NB4 (cell line): ENCODE results near the gene GRIA2.

ENCODE experiments used
- DNase-seq: peaks from one replicate; pipeline ENCODE4 v3.0.0; 2010; ENCODE audit warnings: low read depth
- H3K4me3 ChIP-seq: one replicate; pipeline ENCODE4 v1.5.1; 2011; ENCODE audit warnings: mild to moderate bottlenecking, low read depth, low read length, moderate library complexity
- CTCF ChIP-seq: IDR thresholded peaks from one replicate; pipeline ENCODE4 v1.5.1; 2012; ENCODE audit warnings: low read depth, low read length
- MAX ChIP-seq: IDR thresholded peaks from 2 replicates; pipeline ENCODE4 v1.6.1; 2011; ENCODE audit warnings: low read depth, low read length
- MYC ChIP-seq: IDR thresholded peaks from 2 replicates; pipeline ENCODE4 v1.6.1; 2011; ENCODE audit warnings: low read depth, low read length
- POLR2A ChIP-seq: IDR thresholded peaks from 2 replicates; pipeline ENCODE4 v1.6.1; 2011; ENCODE audit warnings: mild to moderate bottlenecking; ENCODE audit not compliant: insufficient read length; ENCODE audit errors: extremely low read depth

The GRIA2 gene

GRCh38 chr4:157357887-157358286 lies 137.4 kb downstream of the GRIA2 start:
- DNase-seq: no peak
- H3K4me3 ChIP-seq: no peak overlapping the region
- TF ChIP-seq MYC: no peak
- TF ChIP-seq MAX: no peak
- no peak for TF ChIP-seq CTCF
- no peak for TF ChIP-seq POLR2A

- TF ChIP-seq MYC (no peak), CTCF (no peak), POLR2A (no peak), MAX (no peak)
- H3K4me3 ChIP-seq: no peak overlapping the region
- DNase-seq: no peak
These were observed 137.9 kb downstream of the GRIA2 start for GRCh38 chr4:157358439-157358838.

GRCh38 chr4:157358851-157359250 lies 138.3 kb downstream of the GRIA2 start:
- H3K4me3 ChIP-seq: no peak overlapping the region
- TF ChIP-seq POLR2A: no peak
- no peak for TF ChIP-seq MAX
- TF ChIP-seq MYC: no peak
- no peak for TF ChIP-seq CTCF

GRCh38 chr4:157363360-157363759 lies 142.8 kb downstream of the GRIA2 start:
- H3K4me3 ChIP-seq: no peak overlapping the region
- DNase-seq: no peak
- no peak for TF ChIP-seq MAX
- TF ChIP-seq POLR2A: no peak
- no peak for TF ChIP-seq MYC
- no peak for TF ChIP-seq CTCF

More at GRCh38 chr4:157358851-157359250, 138.3 kb downstream of the GRIA2 start:
- DNase-seq: no peak

- H3K4me3 ChIP-seq: no peak overlapping the region
- TF ChIP-seq CTCF: no peak
- TF ChIP-seq POLR2A: no peak
- TF ChIP-seq MYC: no peak
- TF ChIP-seq MAX: no peak
- DNase-seq: no peak
These were observed 151.6 kb downstream of the GRIA2 start for GRCh38 chr4:157372154-157372553.

GRCh38 chr4:157372567-157372966 lies 152.0 kb downstream of the GRIA2 start:
- TF ChIP-seq CTCF: no peak
- no peak for TF ChIP-seq MYC
- TF ChIP-seq MAX: no peak
- no peak for TF ChIP-seq POLR2A
- H3K4me3 ChIP-seq: no peak overlapping the region
- DNase-seq: no peak
